GM18499 (cell line): ENCODE data around the gene PTCHD4.
A peak's percentile ranks its signal among the peaks of the same experiment; 100 is the strongest.
"Not testable (repeated sequence)": the region's sequence is repeated elsewhere in the genome, so short reads cannot be mapped to it uniquely, and the experiment has no call there.

ENCODE experiments used
- ATAC-seq: cut with Tn5 transposase; IDR thresholded peaks from one replicate; pipeline ENCODE4 v1.9.1; 2021; ENCODE audit warnings: moderate number of reproducible peaks; ENCODE audit not compliant: insufficient read depth, unreplicated experiment

PTCHD4 gene

DNA sequence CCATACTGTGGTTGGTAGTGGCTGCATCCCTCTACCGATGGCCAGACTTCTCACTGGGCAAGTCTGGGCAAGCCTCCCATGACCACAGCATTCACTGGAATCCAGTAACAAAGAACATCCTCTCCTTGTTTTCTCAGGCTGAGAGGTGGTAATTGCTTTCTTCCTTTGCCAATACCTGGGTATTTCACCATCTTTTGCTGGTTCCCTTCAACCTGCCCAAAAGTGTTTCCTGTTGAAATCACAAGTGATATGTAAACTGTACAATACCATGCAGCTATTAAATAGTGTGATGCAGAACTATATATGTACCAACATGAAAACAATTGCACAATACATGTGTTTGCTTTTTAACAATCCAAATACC lies at the start of gene PTCHD4:
TSS of gene PTCHD4 (minus strand) at position 55 of the 364 bp plus-strand sequence. CDS start 42,240 bp downstream, outside the sequence.
- ATAC-seq = no peak

DNA sequence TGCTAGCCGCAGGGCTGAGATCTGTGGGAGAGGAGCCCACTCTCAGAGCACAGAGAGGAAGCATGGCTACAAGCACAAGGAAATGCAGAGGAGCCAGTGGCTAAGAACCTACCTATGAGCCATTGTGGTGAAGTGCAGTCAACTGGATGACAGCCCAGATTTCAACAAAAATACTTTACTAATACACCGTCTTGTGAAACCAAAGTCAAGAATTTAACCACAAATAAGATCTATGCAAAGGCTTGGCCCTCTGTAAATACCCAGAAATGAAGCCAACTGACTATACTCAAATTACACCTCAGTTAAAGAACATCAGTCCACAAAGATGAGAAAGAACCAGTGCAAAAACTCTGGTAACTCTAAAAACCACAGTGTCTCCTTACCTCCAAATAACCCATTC lies 40.1 kb upstream of the PTCHD4 start:
- ATAC-seq = no peak

DNA sequence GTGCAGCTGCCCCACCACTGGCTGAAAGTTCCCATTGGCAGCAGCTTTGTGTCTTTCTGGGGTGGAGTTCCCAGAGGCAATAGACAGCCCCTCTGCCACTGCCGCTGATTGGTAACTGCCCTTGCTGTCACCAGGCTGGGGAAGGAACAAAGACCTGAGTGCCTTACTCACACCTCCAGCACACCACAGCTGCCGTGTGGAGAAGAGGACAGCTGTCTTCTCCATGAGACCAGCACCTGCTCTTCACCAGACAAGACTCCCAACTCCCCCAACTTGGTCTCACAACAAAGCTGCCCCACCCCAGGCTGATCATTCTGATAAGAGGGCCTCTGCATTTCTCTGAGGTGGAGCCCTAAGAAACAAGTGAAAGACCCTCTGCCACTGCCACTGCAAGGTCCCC lies 39.7 kb upstream of the PTCHD4 start:
- ATAC-seq = no peak

DNA sequence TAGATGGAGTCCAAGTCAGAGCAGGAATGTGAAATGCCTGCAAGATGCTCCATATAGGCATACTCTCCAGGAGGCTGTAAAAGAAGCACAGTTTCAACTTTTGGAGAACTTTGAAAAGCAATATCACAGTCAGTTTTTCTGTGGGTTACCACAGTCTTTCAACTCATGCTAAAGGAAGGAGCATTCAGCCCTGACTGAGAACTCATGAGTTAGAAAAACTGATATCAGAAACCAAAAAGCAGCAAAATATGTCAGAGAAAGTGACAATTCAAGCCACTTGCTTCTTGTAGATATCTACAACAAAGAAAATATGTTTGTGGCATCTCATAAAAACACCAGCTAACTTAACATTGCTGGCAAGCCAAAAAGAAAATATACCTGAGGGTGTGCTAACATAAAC lies 36.1 kb upstream of the PTCHD4 start:
- no peak for ATAC-seq

DNA sequence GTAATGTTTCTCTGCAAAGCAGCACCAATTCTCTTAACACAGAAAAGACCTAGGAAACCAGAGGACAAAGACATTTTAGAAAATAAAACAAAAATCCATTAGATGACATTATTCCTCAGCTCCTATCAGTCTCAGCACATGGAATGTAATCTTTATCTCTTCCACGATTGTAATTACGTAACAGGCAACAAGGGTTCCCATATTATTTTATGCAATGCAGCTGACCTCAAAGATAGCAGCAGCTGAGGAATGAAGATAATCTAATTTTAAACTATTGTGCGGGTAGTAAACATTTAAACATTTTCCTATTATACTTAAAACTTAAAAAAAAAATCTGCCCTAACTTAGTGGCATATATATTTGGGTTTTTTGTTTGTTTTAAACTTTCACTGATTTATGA lies 33.0 kb upstream of the PTCHD4 start:
- ATAC-seq = no peak

DNA sequence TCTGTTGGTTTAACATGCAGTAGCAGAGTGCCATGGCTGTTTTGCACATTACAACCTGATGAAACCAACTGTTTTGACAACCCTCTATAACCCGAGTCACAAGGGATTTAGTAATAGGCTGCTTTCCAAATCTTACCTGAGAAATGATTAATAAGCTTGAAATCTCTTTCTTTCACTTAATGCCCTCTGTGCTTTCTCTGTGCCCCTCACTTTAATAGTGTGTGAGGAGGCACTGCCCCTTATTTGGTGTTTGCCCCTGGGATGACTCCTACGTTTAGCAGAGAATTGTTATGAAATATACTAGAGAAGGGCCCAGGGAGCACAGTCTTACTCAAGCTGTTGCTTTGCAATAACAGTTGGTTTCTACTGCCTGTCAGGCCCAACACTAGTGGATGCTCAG lies 31.0 kb upstream of the PTCHD4 start:
- no peak for ATAC-seq

DNA sequence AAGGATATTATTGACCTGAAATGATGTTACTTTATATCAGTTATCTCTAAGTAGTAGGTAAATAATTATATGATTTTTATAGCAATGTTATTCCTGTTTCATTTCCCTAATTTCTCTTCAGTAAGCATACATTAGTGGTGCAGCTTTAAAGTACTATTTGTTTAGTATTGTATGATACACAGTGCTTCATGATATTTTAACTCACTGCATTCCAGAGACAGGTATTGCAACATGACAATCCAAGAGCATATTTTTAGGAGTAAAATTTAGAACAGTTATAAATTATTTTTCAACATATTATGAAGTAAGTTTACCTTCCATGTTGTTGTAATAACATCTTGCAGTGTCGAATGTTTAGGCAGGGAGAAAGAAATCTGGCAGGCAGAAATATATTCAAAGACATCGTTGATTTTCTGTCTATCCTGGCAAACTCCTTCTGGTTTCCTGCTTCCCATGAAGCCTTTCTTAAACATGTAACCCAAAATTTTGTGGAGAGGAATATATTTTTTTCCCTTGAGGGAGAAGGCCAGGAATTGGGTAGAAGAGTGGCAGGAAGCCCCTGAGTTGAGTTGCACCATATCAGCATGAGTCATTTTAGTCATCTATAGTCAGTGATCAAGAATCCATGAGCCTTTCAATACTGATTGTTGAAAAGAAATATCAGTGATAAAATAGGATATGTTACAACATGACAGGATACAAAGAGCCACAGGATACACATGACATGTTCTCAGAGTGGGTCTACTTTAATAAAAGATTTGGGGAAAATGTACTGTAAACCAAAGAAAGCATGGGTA lies 29.0 kb upstream of the PTCHD4 start:
- no peak for ATAC-seq

DNA sequence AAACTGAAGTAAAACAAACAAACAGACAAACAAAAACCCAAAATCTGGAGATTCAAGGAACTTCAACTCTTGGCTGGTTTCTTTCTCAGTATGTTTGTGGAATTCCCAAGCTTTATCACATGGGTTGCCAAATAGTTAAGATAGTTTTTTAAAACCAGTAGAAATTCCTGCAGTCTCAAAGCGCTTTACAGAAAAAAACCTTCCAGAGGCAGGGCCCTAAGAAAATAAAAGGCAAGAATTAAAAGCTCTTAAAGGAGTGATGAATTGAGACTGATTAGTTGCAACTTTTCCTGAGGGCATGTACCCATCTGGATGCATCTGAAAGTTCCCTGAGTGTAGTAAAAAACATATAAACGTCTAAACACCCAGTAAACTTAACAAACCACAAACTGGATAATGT lies 25.9 kb upstream of the PTCHD4 start:
- ATAC-seq = no peak

DNA sequence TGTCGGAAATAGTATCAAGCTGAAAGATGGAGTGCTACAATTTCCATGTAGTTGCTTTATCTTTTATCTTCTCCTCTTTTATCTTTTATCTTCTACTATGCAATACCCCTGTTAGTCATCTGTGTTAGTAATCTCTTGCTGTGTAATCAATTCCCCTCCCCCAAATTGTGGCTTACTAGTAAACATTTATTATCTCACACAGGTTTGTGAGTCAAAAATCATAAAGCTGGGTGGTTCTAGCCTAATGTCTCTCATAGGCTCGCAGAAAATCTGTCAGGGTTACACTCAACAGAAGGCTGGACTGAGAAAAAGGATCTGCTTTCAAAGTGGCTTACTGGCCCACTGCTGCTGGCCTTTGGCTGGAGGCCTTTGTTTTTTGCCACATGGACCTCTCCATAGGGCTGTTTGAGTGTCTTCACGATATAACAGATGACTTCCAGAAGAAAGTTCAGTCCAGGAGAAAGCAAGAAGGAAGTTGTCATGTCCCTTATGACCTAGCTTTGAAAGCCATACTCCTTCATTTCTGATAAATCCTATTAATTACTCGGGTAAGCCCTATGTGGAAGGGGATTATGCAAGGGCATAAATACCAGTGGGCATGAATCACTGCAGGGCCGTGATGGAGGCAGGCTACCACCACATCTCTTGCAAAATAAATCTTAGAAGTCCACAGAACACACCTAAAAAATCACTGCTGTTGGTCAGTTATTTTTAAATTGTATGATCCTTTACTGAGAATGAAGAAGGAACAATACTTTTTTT lies 24.5 kb upstream of the PTCHD4 start:
- no peak for ATAC-seq

DNA sequence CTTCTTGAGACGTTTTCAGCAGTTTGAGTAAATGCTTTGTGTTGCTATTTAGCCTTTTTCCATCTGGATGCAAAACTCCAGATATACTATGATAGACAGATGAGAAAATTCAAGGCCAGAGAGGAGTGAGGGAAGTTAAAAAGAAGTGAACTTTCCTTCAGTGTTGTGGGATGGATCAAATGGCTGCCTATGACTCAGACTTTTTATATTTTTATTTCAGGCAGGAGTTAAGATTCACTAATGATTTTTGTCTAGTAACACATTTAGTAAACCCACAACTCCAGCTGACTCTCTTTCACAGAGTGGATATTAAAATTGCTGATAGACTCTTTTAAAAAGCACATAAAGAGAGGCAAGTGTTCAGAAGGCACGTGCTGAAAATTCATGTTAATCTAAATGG lies 23.2 kb upstream of the PTCHD4 start:
- ATAC-seq = no peak

DNA sequence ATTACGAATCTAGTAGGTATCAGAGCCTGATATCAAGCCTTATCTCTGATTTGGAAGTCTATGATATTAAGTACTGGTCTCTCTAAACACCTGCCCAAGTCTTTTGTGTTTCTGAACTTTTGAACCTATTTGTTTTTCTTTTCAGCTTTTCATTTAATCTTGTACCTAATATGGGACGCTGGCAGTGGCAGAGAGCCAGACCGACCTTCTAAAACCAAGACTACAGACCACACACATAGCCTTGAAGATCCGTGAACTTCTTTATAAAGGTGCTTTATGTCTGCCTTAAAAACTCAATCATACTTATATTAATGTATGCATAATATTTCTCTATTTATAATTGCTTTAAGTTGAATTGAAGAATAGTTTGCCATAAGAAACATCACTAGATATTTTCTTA lies 12.6 kb upstream of the PTCHD4 start:
- no peak for ATAC-seq

DNA sequence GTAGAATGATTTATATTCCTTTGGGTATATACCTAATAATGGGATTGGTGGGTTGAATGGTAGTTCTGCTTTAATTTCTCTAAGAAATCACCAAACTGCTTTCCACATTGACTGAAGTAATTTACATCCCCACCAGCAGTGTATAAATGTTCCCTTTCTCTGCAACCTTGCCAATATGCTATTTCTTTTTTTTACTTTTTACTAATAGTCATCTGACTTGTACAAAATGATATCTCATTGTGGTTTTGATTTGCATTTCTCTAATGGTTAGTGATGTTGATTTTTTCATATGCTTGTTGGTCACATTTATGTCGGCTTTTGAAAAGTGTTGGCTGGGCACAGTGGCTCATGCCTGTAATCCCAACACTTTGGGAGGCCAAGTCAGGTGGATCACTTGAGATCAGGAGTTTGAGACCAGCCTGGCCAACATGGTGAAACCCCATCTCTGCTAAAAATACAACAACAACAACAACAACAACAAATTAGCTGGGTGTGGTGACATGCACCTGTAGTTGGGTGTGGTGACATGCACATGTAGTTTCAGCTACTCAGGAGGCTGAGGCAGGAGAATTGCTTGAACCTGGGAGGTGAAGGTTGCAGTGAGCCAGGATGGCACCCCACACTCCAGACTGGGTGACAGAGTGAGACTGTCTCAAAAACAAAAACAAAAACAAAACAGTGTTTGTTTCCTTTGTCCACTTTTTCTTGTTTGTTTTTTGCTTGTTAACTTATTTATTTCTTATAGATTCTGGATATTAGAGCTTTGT lies 11.2 kb upstream of the PTCHD4 start:
- not testable (repeated sequence) for ATAC-seq

DNA sequence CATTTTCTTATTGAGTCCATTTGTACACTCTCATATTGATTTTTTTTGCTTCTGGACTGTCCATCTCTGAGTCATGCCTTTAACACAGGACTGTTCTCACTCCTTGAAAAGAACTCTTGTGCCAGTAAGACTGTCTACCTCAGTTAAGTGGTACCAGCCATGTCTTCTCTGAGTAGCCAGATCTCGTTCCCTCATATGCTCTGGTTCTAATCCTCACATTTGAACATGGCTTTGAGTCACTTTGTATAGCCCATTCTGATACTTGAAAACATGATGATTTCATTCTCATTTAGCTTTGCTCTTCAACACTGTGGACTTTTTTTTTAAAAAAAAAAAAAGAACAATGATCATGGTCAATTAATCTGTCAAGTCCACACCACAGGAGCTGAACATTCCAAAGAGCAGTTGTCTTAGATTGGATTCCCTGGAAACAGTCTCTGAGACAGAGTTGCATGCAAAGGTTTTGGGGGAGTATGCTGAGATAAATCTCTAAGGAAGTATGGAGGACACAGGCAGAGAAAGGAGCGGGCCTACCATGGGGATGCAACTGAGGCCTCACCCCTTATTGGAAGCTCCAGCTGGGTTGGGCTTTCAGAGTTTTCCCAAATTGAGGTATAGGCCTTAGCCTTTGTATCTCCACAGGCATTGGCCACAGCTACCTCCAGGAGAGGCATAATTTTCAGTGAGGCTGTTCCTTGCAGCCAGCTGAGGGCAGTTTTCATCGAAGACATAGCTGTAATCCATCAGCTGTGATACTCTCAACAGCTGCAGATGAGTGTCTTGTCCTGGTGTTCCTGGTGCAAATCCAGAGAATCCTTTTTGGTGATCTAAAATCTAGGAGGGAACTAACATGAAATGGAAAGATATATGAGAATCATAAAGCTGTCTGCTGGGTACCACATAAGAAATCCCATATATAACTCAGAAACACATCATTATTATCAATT lies 6.0 kb upstream of the PTCHD4 start:
- no peak for ATAC-seq

DNA sequence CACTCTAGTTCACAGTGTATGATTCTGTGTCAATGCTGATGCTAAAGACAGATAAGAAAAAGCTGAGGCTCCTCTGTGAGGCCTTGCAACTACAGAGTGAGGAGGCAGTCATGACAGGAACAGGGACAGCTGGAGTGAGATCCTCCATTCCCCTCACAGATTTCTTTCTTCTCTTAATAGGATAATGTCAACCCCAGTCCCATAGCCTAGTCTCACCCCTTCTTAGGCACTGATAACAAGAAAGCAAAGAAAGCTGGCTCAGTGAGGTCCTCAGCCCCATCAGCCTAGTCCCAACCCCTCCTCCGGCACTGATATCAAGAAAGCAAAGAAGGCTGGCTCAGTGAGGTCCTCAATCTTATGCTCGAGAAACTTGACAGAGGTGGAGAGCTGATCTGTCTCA lies 2.1 kb upstream of the PTCHD4 start:
- ATAC-seq = no peak

DNA sequence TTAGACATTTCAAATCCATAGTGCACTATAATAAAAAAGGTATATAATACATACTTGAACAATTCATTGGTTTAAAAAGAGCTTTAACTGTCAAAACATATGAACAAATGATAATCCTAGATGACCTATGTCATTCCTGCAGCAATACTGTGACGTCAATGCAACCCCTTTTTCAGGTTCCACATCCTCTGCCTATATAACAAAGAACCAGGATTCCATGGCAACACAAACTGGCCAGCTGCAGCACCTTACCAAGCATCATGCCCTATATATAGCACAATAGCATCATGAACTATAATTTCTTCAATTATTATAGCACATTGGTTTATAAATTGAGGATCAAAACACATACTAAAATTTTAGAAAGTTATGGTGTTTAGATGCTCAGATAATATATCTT lies 578 bp upstream of the PTCHD4 start:
- no peak for ATAC-seq

DNA sequence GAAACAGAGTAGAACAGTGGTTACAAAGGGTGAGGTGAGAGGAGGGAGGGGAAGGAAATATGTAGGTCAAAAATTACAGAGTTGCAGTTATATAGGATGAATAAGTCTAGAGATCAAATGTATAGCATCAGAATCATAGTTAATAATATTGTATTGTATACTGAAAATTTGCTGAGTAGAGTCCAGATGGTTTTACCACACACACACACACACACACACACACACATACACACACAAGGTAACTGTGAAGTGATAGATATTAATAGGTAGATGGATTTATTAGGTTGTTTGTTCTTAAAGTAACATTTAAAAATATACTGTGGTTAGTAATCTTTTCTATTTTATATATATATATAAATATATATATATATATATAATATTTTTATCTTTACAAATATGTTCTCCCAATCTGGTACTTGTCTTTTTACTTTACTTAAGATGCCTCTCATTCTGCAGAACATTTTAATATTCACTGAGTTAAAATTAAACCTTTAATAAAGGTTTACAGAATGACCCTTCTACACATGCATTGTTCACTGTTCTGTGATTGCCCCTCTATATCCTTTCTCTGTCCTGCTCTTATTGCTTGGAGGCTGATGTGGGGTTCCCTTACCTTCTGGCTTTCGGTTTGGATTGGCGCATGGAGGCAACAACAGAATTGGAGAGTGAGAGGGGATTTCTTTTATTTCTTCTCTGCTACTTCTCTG lies 408 bp downstream of the PTCHD4 start:
- no peak for ATAC-seq

DNA sequence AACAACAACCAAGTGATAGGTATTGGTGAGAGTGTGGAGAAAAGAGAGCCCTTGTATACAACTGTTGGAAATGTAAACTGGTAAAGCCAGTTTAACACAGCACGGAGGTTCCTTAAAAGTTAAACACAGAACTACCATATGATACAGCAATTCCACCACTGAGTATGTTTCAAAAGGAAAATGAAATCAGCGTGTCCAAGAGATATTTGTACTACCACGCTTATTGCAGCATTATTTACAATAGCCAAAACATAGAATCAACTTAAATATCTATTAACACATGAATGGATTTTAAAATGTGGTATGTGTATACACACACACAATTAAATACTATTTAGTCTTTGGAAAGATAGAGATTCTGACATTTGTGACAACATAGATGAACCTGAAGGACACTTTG lies 1.1 kb downstream of the PTCHD4 start:
- no peak for ATAC-seq

DNA sequence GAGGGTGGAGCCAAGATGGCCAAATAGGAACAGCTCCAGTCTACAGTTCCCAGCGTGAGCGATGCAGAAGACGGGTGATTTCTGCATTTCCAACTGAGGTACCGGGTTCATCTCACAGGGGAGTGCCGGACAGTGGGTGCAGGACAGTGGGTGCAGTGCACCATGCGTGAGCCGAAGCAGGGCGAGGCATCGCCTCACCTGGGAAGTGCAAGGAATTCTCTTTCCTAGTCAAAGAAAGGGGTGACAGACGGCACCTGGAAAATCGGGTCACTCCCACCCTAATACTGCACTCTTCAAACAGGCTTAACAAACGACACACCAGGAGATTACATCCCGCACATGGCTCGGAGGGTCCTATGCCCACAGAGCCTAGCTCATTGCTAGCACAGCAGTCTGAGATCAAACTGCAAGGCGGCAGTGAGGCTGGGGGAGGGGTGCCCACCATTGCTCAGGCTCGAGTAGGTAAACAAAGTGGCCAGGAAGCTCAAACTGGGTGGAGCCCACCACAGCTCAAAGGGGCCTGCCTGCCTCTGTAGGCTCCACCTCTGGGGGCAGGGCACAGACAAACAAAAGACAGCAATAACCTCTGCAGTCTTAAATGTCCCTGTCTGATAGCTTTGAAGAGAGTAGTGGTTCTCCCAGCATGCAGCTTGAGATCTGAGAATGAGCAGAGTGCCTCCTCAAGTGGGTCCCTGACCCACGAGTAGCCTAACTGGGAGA lies 8.4 kb downstream of the PTCHD4 start:
- not testable (repeated sequence) for ATAC-seq

DNA sequence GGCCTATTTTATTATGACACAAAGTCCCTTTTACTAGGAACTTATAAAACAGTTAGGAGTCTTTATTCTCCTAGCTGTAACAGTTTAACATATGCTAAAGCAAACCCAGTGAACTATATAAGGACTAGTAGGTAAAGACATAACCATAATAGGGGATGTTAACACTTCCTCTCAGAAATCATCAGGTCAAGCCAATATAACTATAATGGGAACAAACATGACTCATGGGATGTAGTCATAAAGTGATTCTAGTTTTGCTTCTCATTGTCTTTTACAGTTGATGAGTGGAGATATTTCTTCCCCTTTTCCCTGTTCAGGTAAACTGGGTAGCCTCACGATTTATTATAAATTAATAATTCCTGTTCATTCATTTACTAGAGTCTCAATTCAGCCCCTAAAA lies 9.7 kb downstream of the PTCHD4 start:
- peak; percentile 93 for ATAC-seq
